Stimulated activated CD4-positive, alpha-beta T cell treated with anti-CD3 and anti-CD28 coated beads, Interleukin-1b, Interleukin-23, amount 100 ng/mL, for 1 hour (primary cell): Measurements from ENCODE around the gene CNTN5.
"Not testable (repeated sequence)": the region's sequence is repeated elsewhere in the genome, so short reads cannot be mapped to it uniquely, and the experiment has no call there.

Source experiments
- DNase-seq, 2 donors: peaks; one replicate each; pipeline ENCODE4 v3.0.0-alpha.2; 2020; ENCODE audit warnings: low read depth in 2 of 2

The CNTN5 gene

GRCh38 chr11:99759787-99760186 lies 739.0 kb downstream of the CNTN5 start:
- no peak for DNase-seq

GRCh38 chr11:99766811-99767210 lies 746.1 kb downstream of the CNTN5 start:
- no peak for DNase-seq

- DNase-seq = no peak
Measured at GRCh38 chr11:99773646-99774045, 752.9 kb downstream of the CNTN5 start.

GRCh38 chr11:99781074-99781473 lies 760.3 kb downstream of the CNTN5 start:
- DNase-seq = no peak

- DNase-seq = no peak
Measured at GRCh38 chr11:99791354-99791753, 770.6 kb downstream of the CNTN5 start.

GRCh38 chr11:99795999-99796398 lies 775.2 kb downstream of the CNTN5 start:
- DNase-seq = no peak

GRCh38 chr11:99803501-99803900 lies 782.8 kb downstream of the CNTN5 start:
- DNase-seq = no peak

GRCh38 chr11:99812516-99812915 lies 791.8 kb downstream of the CNTN5 start:
- DNase-seq = no peak

GRCh38 chr11:99814021-99814420 lies 793.3 kb downstream of the CNTN5 start:
- DNase-seq = no peak

GRCh38 chr11:99814738-99815137 lies 794.0 kb downstream of the CNTN5 start:
- DNase-seq = no peak

GRCh38 chr11:99818991-99819390 lies 798.2 kb downstream of the CNTN5 start:
- no peak for DNase-seq

GRCh38 chr11:99822846-99823565 lies 802.3 kb downstream of the CNTN5 start:
- DNase-seq = no peak

- DNase-seq = not testable (repeated sequence)
Measured at GRCh38 chr11:99836739-99837138, 816.0 kb downstream of the CNTN5 start.

- no peak for DNase-seq
Measured at GRCh38 chr11:99841885-99842284, 821.1 kb downstream of the CNTN5 start.

GRCh38 chr11:99865951-99866350 lies 845.2 kb downstream of the CNTN5 start:
- no peak for DNase-seq

- DNase-seq = no peak
Measured at GRCh38 chr11:99881610-99882009, 860.9 kb downstream of the CNTN5 start.

GRCh38 chr11:99884750-99885149 lies 864.0 kb downstream of the CNTN5 start:
- DNase-seq = no peak

- DNase-seq = no peak
Measured at GRCh38 chr11:99887481-99887880, 866.7 kb downstream of the CNTN5 start.

- no peak for DNase-seq
Measured at GRCh38 chr11:99893811-99894210, 873.1 kb downstream of the CNTN5 start.

- DNase-seq = no peak
Measured at GRCh38 chr11:99901175-99901574, 880.4 kb downstream of the CNTN5 start.

GRCh38 chr11:99911116-99911515 lies 890.4 kb downstream of the CNTN5 start:
- no peak for DNase-seq

GRCh38 chr11:99916078-99916477 lies 895.3 kb downstream of the CNTN5 start:
- DNase-seq = no peak

- no peak for DNase-seq
Measured at GRCh38 chr11:99918761-99919160, 898.0 kb downstream of the CNTN5 start.

GRCh38 chr11:99920956-99921355 lies 900.2 kb downstream of the CNTN5 start:
- DNase-seq = no peak
